ENCODE data around the gene DNER. TPM values are rescaled to one million over a fixed set of nuclear protein-coding genes. Genes with fewer than 3 reads are reported as not detected.
A peak's percentile ranks its signal among the peaks of the same experiment; 100 is the strongest.

Gene DNER
- total RNA-seq, 2 donors from 2014 or later: 0.11 to 0.18 TPM

GRCh38 chr2:229591611-229592010, 122.7 kb downstream of the DNER start:
- TF ChIP-seq, protein P1, sequence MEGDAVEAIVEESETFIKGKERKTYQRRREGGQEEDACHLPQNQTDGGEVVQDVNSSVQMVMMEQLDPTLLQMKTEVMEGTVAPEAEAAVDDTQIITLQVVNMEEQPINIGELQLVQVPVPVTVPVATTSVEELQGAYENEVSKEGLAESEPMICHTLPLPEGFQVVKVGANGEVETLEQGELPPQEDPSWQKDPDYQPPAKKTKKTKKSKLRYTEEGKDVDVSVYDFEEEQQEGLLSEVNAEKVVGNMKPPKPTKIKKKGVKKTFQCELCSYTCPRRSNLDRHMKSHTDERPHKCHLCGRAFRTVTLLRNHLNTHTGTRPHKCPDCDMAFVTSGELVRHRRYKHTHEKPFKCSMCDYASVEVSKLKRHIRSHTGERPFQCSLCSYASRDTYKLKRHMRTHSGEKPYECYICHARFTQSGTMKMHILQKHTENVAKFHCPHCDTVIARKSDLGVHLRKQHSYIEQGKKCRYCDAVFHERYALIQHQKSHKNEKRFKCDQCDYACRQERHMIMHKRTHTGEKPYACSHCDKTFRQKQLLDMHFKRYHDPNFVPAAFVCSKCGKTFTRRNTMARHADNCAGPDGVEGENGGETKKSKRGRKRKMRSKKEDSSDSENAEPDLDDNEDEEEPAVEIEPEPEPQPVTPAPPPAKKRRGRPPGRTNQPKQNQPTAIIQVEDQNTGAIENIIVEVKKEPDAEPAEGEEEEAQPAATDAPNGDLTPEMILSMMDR (conservative IDR thresholded peaks at IDR 0.05): no peak
- no peak for DNase-seq
- WGBS, 2 experiments (ENCODE audit: insufficient coverage in 1 of 2, insufficient read length in 1 of 2): 86 to 89% methylated on average over 6 to 9 of the region's 9 CpGs

DNA sequence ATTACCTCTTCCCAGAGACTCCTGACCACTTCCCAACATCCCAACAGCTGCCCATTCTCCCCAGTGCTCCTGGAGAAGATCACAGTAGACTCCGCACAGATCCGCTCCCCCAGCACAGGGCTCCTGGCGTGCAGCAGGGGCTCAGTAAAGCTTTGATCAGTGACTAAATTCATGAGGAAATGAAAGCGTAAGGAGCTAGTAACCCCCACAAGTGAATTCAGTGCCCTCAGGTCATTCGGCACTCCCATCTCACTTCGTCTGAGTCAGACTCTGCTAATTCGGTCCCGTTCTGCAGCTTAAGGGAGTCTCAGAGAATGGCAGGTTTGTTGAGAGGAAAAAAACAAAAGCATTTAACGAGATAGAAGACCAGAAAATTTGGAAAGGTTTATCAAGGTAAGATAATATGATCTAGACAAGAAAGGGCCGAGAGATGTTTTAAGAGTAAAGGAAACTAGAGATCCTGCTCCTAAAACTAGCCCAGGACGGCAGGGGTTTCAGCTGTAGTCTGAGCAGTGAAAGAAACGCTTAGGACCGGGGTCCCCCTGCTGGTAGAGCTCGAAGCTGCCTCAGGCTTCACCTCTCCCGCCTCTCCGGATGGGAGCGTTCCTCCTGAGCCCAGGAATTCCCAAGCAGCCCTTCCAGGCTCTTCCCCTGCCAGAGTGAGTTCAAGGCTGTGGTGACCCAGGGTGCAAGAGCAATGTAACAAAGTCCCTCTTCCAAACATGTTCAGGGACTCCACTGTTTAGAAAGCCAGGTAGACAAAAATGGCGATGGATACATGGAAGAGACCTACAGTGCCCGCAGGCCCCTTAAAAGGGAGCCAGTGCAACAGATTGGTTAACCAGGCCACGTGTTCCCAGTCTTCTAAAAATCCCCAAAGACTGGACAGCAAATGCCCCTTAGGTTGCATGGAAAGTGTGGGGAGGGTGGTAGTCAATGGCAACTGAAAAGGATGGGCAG, 127.3 kb downstream of the DNER start:
- Mint-ChIP-seq H3K4me3 (peak overlapping the region; percentile 38), H3K27me3 (ENCODE audit: insufficient read depth) (peaks cover 3% of the 10 kb centered on the region), H3K9me3 (no peaks in the 10 kb centered on the region), H3K27ac (no peak overlapping the region), H3K36me3 (ENCODE audit: low read depth) (no peaks in the 10 kb centered on the region), H3K4me1 (peaks cover 1% of the 10 kb centered on the region)
- Histone ChIP-seq H3K36me3 (ENCODE audit: control insufficient read depth, insufficient read depth, low read length) (no peaks in the 10 kb centered on the region), H3K27me3 (ENCODE audit: control insufficient read depth, insufficient read depth, low read length, poor library complexity, severe bottlenecking) (no peaks in the 10 kb centered on the region), H3K4me3 (ENCODE audit: low read length) (peak overlapping the region; percentile 30), H3K4me1 (ENCODE audit: control insufficient read depth, insufficient read depth, low read length) (no peaks in the 10 kb centered on the region), H3K9me3 (ENCODE audit: control insufficient read depth, low read length) (no peaks in the 10 kb centered on the region), H3K9ac (ENCODE audit: extremely low read depth, low read length, poor library complexity, severe bottlenecking) (no peak overlapping the region), H3K27ac (ENCODE audit: low read depth, low read length) (no peak overlapping the region)
- WGBS, 2 experiments (ENCODE audit: insufficient coverage in 1 of 2, insufficient read length in 1 of 2): 34 to 35% methylated on average over 18 to 20 of the region's 20 CpGs
- peak; percentile 96 for DNase-seq
- TF ChIP-seq, protein P1 (conservative IDR thresholded peaks at IDR 0.05): peak; percentile 97

More at GRCh38 chr2:229591611-229592010, 122.7 kb downstream of the DNER start:
- Mint-ChIP-seq H3K4me3 (no peak overlapping the region), H3K36me3 (ENCODE audit: low read depth) (no peaks in the 10 kb centered on the region), H3K27ac (no peak overlapping the region), H3K9me3 (no peaks in the 10 kb centered on the region), H3K4me1 (peaks cover 1% of the 10 kb centered on the region), H3K27me3 (ENCODE audit: insufficient read depth) (peaks cover 1% of the 10 kb centered on the region)
- peaks cover 5% of the 10 kb centered on the region for H3K27me3 ChIP-seq (ENCODE audit: control insufficient read depth, insufficient read depth, low read length, poor library complexity, severe bottlenecking)
- H3K36me3 ChIP-seq (ENCODE audit: control insufficient read depth, insufficient read depth, low read length): no peaks in the 10 kb centered on the region
- no peaks in the 10 kb centered on the region for H3K4me1 ChIP-seq (ENCODE audit: control insufficient read depth, insufficient read depth, low read length)
- no peak overlapping the region for H3K27ac ChIP-seq (ENCODE audit: low read depth, low read length)
- no peak overlapping the region for H3K4me3 ChIP-seq (ENCODE audit: low read length)
- H3K9ac ChIP-seq (ENCODE audit: extremely low read depth, low read length, poor library complexity, severe bottlenecking): no peak overlapping the region
- no peaks in the 10 kb centered on the region for H3K9me3 ChIP-seq (ENCODE audit: control insufficient read depth, low read length)

GRCh38 chr2:229586012-229586411, 128.3 kb downstream of the DNER start:
- H3K36me3 ChIP-seq (ENCODE audit: control insufficient read depth, insufficient read depth, low read length): no peaks in the 10 kb centered on the region
- no peaks in the 10 kb centered on the region for H3K9me3 ChIP-seq (ENCODE audit: control insufficient read depth, low read length)
- no peaks in the 10 kb centered on the region for H3K9me3 Mint-ChIP-seq
- H3K4me3 Mint-ChIP-seq: no peak overlapping the region
- peaks cover 1% of the 10 kb centered on the region for H3K4me1 Mint-ChIP-seq
- DNase-seq: no peak
- H3K27me3 Mint-ChIP-seq (ENCODE audit: insufficient read depth): peaks cover 3% of the 10 kb centered on the region
- H3K27me3 ChIP-seq (ENCODE audit: control insufficient read depth, insufficient read depth, low read length, poor library complexity, severe bottlenecking): no peaks in the 10 kb centered on the region
- H3K27ac ChIP-seq (ENCODE audit: low read depth, low read length): no peak overlapping the region
- no peak overlapping the region for H3K9ac ChIP-seq (ENCODE audit: extremely low read depth, low read length, poor library complexity, severe bottlenecking)
- H3K27ac Mint-ChIP-seq: no peak overlapping the region
- H3K4me1 ChIP-seq (ENCODE audit: control insufficient read depth, insufficient read depth, low read length): no peaks in the 10 kb centered on the region
- 93 to 100% methylated on average over 5 to 7 of the region's 7 CpGs for WGBS, 2 experiments (ENCODE audit: insufficient coverage in 1 of 2, insufficient read length in 1 of 2)
- TF ChIP-seq, protein P1 (conservative IDR thresholded peaks at IDR 0.05): no peak
- H3K4me3 ChIP-seq (ENCODE audit: low read length): no peak overlapping the region
- H3K36me3 Mint-ChIP-seq (ENCODE audit: low read depth): no peaks in the 10 kb centered on the region
